ENCODE measurements around the gene EHMT1. TPM values are rescaled to one million over a fixed set of nuclear protein-coding genes. Genes with fewer than 3 reads are reported as not detected.

Gene EHMT1
- total RNA-seq, 2 donors from 2014 or later: 24.1 to 34.6 TPM

DNA sequence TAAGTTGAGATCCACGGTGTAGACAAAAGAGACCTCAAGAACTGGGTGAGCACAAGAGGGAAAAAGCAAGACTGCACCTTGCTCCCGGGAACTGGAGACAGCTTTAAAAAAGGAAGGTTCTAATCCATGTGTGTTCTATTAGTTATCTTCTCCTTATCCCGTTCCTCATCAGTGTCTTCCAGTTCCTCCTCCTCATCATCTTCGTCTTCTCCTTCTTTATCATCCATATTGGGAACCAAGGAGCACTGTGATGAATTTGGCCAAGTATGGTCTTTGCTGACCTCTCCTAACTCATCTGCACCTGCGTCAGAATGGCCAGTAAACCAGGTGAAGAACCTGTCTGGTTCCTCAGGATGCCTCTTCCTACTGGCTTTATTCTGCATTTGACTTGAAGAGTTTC is 22.1 kb downstream of the EHMT1 start:
- H3K4me3 ChIP-seq: no peak overlapping the region
- TF ChIP-seq, protein P1, sequence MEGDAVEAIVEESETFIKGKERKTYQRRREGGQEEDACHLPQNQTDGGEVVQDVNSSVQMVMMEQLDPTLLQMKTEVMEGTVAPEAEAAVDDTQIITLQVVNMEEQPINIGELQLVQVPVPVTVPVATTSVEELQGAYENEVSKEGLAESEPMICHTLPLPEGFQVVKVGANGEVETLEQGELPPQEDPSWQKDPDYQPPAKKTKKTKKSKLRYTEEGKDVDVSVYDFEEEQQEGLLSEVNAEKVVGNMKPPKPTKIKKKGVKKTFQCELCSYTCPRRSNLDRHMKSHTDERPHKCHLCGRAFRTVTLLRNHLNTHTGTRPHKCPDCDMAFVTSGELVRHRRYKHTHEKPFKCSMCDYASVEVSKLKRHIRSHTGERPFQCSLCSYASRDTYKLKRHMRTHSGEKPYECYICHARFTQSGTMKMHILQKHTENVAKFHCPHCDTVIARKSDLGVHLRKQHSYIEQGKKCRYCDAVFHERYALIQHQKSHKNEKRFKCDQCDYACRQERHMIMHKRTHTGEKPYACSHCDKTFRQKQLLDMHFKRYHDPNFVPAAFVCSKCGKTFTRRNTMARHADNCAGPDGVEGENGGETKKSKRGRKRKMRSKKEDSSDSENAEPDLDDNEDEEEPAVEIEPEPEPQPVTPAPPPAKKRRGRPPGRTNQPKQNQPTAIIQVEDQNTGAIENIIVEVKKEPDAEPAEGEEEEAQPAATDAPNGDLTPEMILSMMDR (IDR thresholded peaks at IDR 0.05): no peak
- no peak overlapping the region for H3K27ac ChIP-seq
- no peaks in the 10 kb centered on the region for H3K27me3 ChIP-seq
- no peak for DNase-seq (ENCODE audit: low spot score)
- peaks cover 0 to 10% of the 10 kb centered on the region in 2 donors for H3K4me1 ChIP-seq
- no peaks in the 10 kb centered on the region for H3K9me3 ChIP-seq
- H3K36me3 ChIP-seq: peaks cover 7% of the 10 kb centered on the region

DNA sequence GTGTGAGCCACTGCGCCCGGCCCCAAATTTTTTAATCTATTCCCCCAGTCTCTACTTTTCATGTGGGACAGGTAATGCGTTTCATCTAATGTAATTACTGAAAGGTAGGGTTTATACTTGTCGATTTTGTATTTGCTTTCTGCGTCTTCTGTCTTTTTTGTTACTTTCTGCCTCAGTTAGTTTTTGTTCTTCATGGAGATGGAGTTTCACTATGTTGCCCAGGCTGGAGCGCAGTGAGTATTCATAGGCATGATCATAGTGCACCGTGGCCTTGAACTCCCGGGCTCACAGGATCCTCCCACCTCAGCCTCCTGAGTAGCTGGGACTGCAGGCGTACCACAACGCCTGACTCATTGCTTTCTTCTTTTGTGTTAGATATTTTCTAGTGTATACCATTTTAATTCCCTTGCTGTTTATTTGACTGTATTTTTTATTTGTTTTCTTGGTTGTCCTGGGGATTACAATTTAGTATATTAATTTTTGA is 23.4 kb downstream of the EHMT1 start:
- H3K27ac ChIP-seq: no peak overlapping the region
- H3K27me3 ChIP-seq: no peaks in the 10 kb centered on the region
- DNase-seq (ENCODE audit: low spot score): no peak
- H3K9me3 ChIP-seq: no peaks in the 10 kb centered on the region
- TF ChIP-seq, protein P1 (IDR thresholded peaks at IDR 0.05): no peak
- H3K4me1 ChIP-seq: peaks cover 0 to 10% of the 10 kb centered on the region in 2 donors
- H3K36me3 ChIP-seq: peaks cover 7% of the 10 kb centered on the region
- no peak overlapping the region for H3K4me3 ChIP-seq

DNA sequence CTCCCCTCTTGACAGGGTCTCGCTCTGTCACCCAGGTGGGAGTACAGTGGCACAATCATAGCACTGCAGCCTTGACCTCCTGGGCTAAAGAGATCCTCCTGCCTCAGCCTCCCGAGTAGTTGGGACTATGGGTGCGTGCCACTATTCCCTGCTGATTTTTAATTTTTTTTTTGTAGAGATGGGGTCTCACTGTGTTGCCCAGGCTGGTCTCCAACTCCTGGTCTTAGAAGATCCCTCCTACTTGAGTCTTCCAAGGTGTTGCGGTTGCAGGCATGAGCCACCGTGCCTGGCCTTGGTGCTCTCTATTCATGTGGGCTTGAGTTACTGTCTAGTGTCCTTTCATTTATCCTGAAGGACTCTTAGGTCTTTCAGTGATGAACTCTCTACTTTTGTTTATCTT is 24.1 kb downstream of the EHMT1 start:
- TF ChIP-seq, protein P1 (IDR thresholded peaks at IDR 0.05): no peak
- peaks cover 0 to 10% of the 10 kb centered on the region in 2 donors for H3K4me1 ChIP-seq

DNA sequence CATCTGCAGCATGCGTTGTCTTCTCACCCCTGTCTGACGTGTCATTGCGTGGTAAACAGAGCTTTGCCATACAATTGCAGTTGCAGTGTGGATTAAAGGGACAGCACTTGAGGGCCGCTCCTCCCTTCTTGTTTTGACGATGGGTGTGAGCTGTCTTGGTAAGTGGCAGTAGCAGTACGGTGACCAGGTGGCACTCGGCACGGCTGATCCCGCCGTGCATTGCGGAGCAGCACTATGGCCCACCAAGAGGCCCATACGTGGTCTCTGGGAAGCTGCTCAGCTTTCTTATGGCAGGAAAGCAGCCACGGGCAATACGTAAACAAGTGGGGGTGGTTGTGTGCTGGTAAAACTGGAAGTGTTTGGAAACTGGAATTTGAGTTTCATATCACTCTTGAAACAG is 25.1 kb downstream of the EHMT1 start:
- no peak for DNase-seq (ENCODE audit: low spot score)
- no peak overlapping the region for H3K27ac ChIP-seq
- no peak overlapping the region for H3K4me3 ChIP-seq
- TF ChIP-seq, protein P1 (IDR thresholded peaks at IDR 0.05): no peak
- peaks cover 0 to 10% of the 10 kb centered on the region in 2 donors for H3K4me1 ChIP-seq
- H3K9me3 ChIP-seq: no peaks in the 10 kb centered on the region
- H3K27me3 ChIP-seq: no peaks in the 10 kb centered on the region
- peaks cover 7% of the 10 kb centered on the region for H3K36me3 ChIP-seq

More for the DNA sequence above, 24.1 kb downstream of the EHMT1 start:
- no peak for DNase-seq (ENCODE audit: low spot score)
- H3K4me3 ChIP-seq: no peak overlapping the region
- no peak overlapping the region for H3K27ac ChIP-seq
- no peaks in the 10 kb centered on the region for H3K9me3 ChIP-seq
- H3K27me3 ChIP-seq: no peaks in the 10 kb centered on the region
- peaks cover 7% of the 10 kb centered on the region for H3K36me3 ChIP-seq

DNA sequence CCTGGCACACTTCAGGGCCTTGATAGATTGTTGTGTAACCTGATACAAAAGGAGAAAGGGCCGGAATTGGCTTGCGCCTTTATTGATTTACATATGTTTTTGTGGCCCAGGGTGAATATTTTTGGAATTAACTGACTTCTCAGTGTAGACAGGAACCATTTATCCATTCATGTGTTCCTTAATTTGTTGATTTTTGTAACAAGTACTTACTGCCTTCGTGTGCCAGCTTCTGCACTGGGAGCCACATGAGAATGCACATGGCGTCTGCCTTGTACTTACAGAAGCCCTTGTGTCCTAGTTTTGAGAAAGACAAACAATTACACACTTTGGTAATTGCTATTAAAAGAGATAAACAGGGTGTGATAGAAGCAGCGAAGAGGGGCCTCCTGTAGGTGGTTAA is 26.4 kb downstream of the EHMT1 start:
- Histone ChIP-seq H3K36me3 (peaks cover 7% of the 10 kb centered on the region), H3K27ac (no peak overlapping the region), H3K4me3 (no peak overlapping the region), H3K4me1 (no peaks in the 10 kb centered on the region), H3K27me3 (no peaks in the 10 kb centered on the region), H3K9me3 (no peaks in the 10 kb centered on the region)
- DNase-seq (ENCODE audit: low spot score): no peak
- TF ChIP-seq, protein P1 (IDR thresholded peaks at IDR 0.05): no peak

- TF ChIP-seq, protein P1 (IDR thresholded peaks at IDR 0.05): no peak
- peaks cover 7% of the 10 kb centered on the region for H3K36me3 ChIP-seq
- H3K4me1 ChIP-seq: no peaks in the 10 kb centered on the region
- no peak for DNase-seq (ENCODE audit: low spot score)
- H3K4me3 ChIP-seq: no peak overlapping the region
- no peaks in the 10 kb centered on the region for H3K27me3 ChIP-seq
- H3K9me3 ChIP-seq: no peaks in the 10 kb centered on the region
- H3K27ac ChIP-seq: no peak overlapping the region
Observed at GRCh38 chr9:137646341-137646740, 27.5 kb downstream of the EHMT1 start.

All from right atrium auricular region (tissue), 2 donors.